RWPE1 (cell line): Measurements from ENCODE around the gene DHRS13.

ENCODE experiments used
- CTCF ChIA-PET: fragments of 350-600 bp; sonication (Branson Sonifier 250); formaldehyde crosslinking; extraction: SDS; loops from one replicate; lab custom pipeline; 2021; lab: Yijun Ruan, JAX
- POLR2A ChIA-PET: fragments of 400-600 bp; formaldehyde crosslinking; extraction: SDS; loops from one replicate; lab custom pipeline; 2020; ENCODE audit warnings: antibody characterized with exemption; ENCODE audit not compliant: low non-redundant PET; lab: Yijun Ruan, JAX
- DNase-seq: peaks from one replicate; pipeline ENCODE4 v3.0.0; 2012; ENCODE audit warnings: low spot score
- H3K27ac ChIP-seq: fragments of 450-650 bp; 2 replicates; pipeline ENCODE4 v1.5.1; 2017
- CTCF ChIP-seq: fragments of 450-650 bp; conservative IDR thresholded peaks from 2 replicates; pipeline ENCODE4 v1.5.1; 2017; ENCODE audit warnings: low read depth, mild to moderate bottlenecking

DHRS13 gene

GRCh38 chr17:28901866-28902818 lies 737 bp downstream of the DHRS13 start:
- peak; percentile 24 for DNase-seq
- H3K27ac ChIP-seq: peak overlapping the region; percentile 90
- no peak for TF ChIP-seq CTCF
- ChIA-PET CTCF (interaction anchor here (0.6 to 2.5 kb wide), 6 partner anchors 8 to 318 kb away, joined by 3 to 13 read pairs (median 3); no protein-coding TSS in a partner anchor), POLR2A (interaction anchor here (0.6 kb wide), 1 partner anchor 35 kb away, joined by 3 read pairs; no protein-coding TSS in a partner anchor)

GRCh38 chr17:28900986-28901726 lies 1.7 kb downstream of the DHRS13 start:
- DNase-seq: no peak
- peak overlapping the region; percentile 90 for H3K27ac ChIP-seq
- ChIA-PET POLR2A (interaction anchor here (0.6 kb wide), 1 partner anchor 36 kb away, joined by 3 read pairs; no protein-coding TSS in a partner anchor), CTCF (interaction anchor here (0.7 to 2.5 kb wide), 2 partner anchors 137 to 319 kb away, joined by 3 to 13 read pairs; no protein-coding TSS in a partner anchor)
- TF ChIP-seq CTCF: no peak

- no peak for DNase-seq
- no peak for TF ChIP-seq CTCF
- POLR2A ChIA-PET: interaction anchor here (0.6 kb wide), 1 partner anchor 47 kb away, joined by 3 read pairs; no protein-coding TSS in a partner anchor
- CTCF ChIA-PET: interaction anchor here (3.3 kb wide), 1 partner anchor 172 kb away, joined by 15 read pairs; no protein-coding TSS in a partner anchor
- H3K27ac ChIP-seq: peak overlapping the region; percentile 62
Observed at GRCh38 chr17:28899212-28899815, 3.6 kb downstream of the DHRS13 start.

GRCh38 chr17:28898527-28898955 lies 4.3 kb downstream of the DHRS13 start:
- DNase-seq: no peak
- H3K27ac ChIP-seq: peak overlapping the region; percentile 99
- ChIA-PET POLR2A (no interaction called here), CTCF (interaction anchor here (3.3 kb wide), 1 partner anchor 171 kb away, joined by 15 read pairs; no protein-coding TSS in a partner anchor)
- TF ChIP-seq CTCF: no peak

GRCh38 chr17:28897769-28898526 lies 4.9 kb downstream of the DHRS13 start:
- CTCF ChIA-PET: interaction anchor here (0.6 to 3.3 kb wide), 4 partner anchors 23 to 214 kb away, joined by 3 to 15 read pairs (median 3); no protein-coding TSS in a partner anchor
- TF ChIP-seq CTCF: no peak
- POLR2A ChIA-PET: interaction anchor here (1.1 kb wide), 1 partner anchor 26 kb away, joined by 4 read pairs; no protein-coding TSS in a partner anchor

More at GRCh38 chr17:28897769-28898526, 4.9 kb downstream of the DHRS13 start:
- DNase-seq: no peak
- H3K27ac ChIP-seq: peak overlapping the region; percentile 99
